Neural cell (in vitro differentiated cells): Measurements from ENCODE around the gene NEDD9. TPM values are rescaled to one million over a fixed set of nuclear protein-coding genes. Genes with fewer than 3 reads are reported as not detected.

Experiments used
- H2AFZ ChIP-seq: fragments of 200-600, 300-800 bp; sonication (generic), shearing (Covaris generic); 2 replicates; pipeline ENCODE4 v1.6.0; 2014; ENCODE audit warnings: low read depth, mild to moderate bottlenecking, antibody characterized with exemption, low read length, moderate library complexity
- H3F3A ChIP-seq: fragments of 200-600 bp; shearing (Covaris generic); 2 replicates; pipeline ENCODE4 v1.6.1; 2016; ENCODE audit warnings: mild to moderate bottlenecking, moderate library complexity, mixed read lengths, antibody characterized with exemption, low read length; ENCODE audit not compliant: insufficient read depth, poor library complexity, severe bottlenecking
- H3K27ac ChIP-seq: fragments of 200-600, 300-800 bp; sonication (generic), shearing (Covaris generic); 2 replicates; pipeline ENCODE4 v1.5.1; 2014; ENCODE audit warnings: mild to moderate bottlenecking, low read length, moderate library complexity
- H3K27me3 ChIP-seq: fragments of 300-800, 200-600 bp; sonication (generic), shearing (Covaris generic); 2 replicates; pipeline ENCODE4 v1.6.0; 2014; ENCODE audit warnings: mild to moderate bottlenecking, low read depth, low read length, moderate library complexity; ENCODE audit not compliant: insufficient read depth
- H3K36me3 ChIP-seq: fragments of 300-800, 200-600 bp; sonication (generic), shearing (Covaris generic); 2 replicates; pipeline ENCODE4 v1.5.1; 2014; ENCODE audit warnings: mild to moderate bottlenecking, antibody characterized with exemption, low read length, moderate library complexity; ENCODE audit not compliant: insufficient read depth
- H3K4me2 ChIP-seq: fragments of 300-800, 200-600 bp; sonication (generic), shearing (Covaris generic); 2 replicates; pipeline ENCODE4 v1.6.0; 2014; ENCODE audit warnings: mild to moderate bottlenecking, low read length
- H3K4me3 ChIP-seq: fragments of 300-800, 200-600 bp; sonication (generic), shearing (Covaris generic); 2 replicates; pipeline ENCODE4 v1.5.1; 2014; ENCODE audit warnings: mild to moderate bottlenecking, low read length, moderate library complexity
- H3K79me2 ChIP-seq: fragments of 200-600 bp; shearing (Covaris generic); replicated peaks from 2 replicates; pipeline ENCODE4 v1.6.0; 2014; ENCODE audit warnings: mild to moderate bottlenecking, low read length, moderate library complexity; ENCODE audit not compliant: insufficient read depth
- H3K9ac ChIP-seq: fragments of 300-800, 200-600 bp; sonication (generic), shearing (Covaris generic); 2 replicates; pipeline ENCODE4 v1.6.1; 2016; ENCODE audit warnings: mild to moderate bottlenecking, low read length, mixed read lengths
- H3K9me2 ChIP-seq: fragments of 200-600 bp; shearing (Covaris generic); 2 replicates; pipeline ENCODE4 v1.6.1; 2016; ENCODE audit warnings: mild to moderate bottlenecking, low read length, mixed read lengths; ENCODE audit not compliant: insufficient read depth
- H3K9me3 ChIP-seq: fragments of 200-600, 300-800 bp; sonication (generic), shearing (Covaris generic); 2 replicates; pipeline ENCODE4 v1.6.1; 2016; ENCODE audit warnings: mild to moderate bottlenecking, mixed run types, low read length, moderate library complexity, mixed read lengths
- H4K20me1 ChIP-seq: fragments of 200-600 bp; shearing (Covaris generic); 2 replicates; pipeline ENCODE4 v1.6.1; 2016; ENCODE audit warnings: mild to moderate bottlenecking, mixed run types; ENCODE audit not compliant: insufficient read depth
- EP300 ChIP-seq: fragments of 450-650 bp; conservative IDR thresholded peaks from 2 replicates; pipeline ENCODE4 v1.6.1; 2014; ENCODE audit warnings: antibody characterized with exemption, mild to moderate bottlenecking, moderate library complexity; ENCODE audit not compliant: poor library complexity, severe bottlenecking
- EZH2 ChIP-seq: fragments of 200-600, 300-800 bp; shearing (Covaris generic), sonication (generic); IDR thresholded peaks from 2 replicates; pipeline ENCODE4 v1.6.1; 2014; ENCODE audit warnings: antibody characterized with exemption, low read length, borderline replicate concordance, mild to moderate bottlenecking; ENCODE audit not compliant: insufficient read depth, poor library complexity, severe bottlenecking
- MXI1 ChIP-seq: fragments of 450-650 bp; conservative IDR thresholded peaks from 2 replicates; pipeline ENCODE4 v1.6.1; 2014; ENCODE audit warnings: antibody characterized with exemption, mild to moderate bottlenecking; ENCODE audit not compliant: poor library complexity, severe bottlenecking
- POLR2AphosphoS5 ChIP-seq: IDR thresholded peaks from 2 replicates; pipeline ENCODE4 v1.6.1; 2012
- RAD21 ChIP-seq: fragments of 450-650 bp; conservative IDR thresholded peaks from 2 replicates; pipeline ENCODE4 v1.6.1; 2014; ENCODE audit warnings: antibody characterized with exemption, mild to moderate bottlenecking, moderate library complexity
- SMC3 ChIP-seq: fragments of 450-650 bp; conservative IDR thresholded peaks from 2 replicates; pipeline ENCODE4 v1.6.1; 2014; ENCODE audit warnings: antibody characterized with exemption, mild to moderate bottlenecking, moderate library complexity; ENCODE audit not compliant: poor library complexity
- TAF1 ChIP-seq: IDR thresholded peaks from 2 replicates; pipeline ENCODE4 v1.6.1; 2012; ENCODE audit warnings: low read depth
- polyA plus RNA-seq: library from polyadenylated mRNA; depleted of rRNA; stranded (reverse); fragments of >200 nt; gene quantifications from 2 replicates; pipeline ENCODE4 v1.2.3, GENCODE V29; 2014
- TF ChIP-seq, protein P1 (sequence below): IDR thresholded peaks from 2 replicates; pipeline ENCODE4 v1.6.1; 2012; ENCODE audit warnings: borderline replicate concordance
- TF ChIP-seq, protein P2 (sequence below): fragments of 450-650 bp; IDR thresholded peaks from 2 replicates; pipeline ENCODE4 v1.5.1; 2014; ENCODE audit warnings: antibody characterized with exemption, mild to moderate bottlenecking, moderate library complexity; ENCODE audit not compliant: poor library complexity, severe bottlenecking

Gene NEDD9
- polyA plus RNA-seq, 1 donor from 2014 or later = 0.11 TPM

DNA sequence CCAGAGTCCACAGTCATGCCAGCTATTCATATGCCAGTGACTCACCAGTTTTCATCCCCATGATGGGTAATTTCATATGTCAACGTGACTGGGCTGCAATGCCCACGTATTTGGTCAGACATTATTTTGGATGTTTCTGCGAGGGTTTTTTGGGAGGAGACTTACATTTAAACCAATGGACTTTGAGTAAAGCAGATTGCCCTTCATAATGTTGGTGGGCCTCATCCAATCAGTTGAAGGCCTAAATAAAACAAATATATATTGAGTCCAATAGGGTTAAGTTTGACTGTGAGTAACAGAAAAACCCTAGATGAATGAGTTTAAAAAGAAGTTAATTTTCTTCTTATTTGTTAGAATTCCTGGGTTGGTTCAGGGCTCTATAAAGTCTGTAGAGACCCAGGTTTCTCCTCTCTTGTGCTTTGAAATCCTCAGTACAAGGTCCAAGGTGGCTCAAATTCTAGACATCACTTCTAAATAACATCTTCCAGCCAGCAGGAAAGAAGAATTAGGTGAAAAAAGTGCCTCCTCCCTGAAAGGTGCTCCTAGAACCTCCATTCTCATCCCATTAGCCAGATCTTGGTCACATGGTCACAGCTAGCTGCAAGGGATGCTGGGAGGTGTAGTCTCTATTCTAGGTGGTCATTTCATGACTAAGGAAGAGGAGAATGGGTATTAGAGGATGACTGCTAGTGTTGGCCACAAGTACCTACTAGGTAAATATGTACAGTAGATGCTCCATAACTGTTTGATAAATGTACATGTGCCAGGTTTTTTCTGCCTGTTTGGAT, 16.7 kb upstream of the NEDD9 start:
- no peaks in the 10 kb centered on the region for H3K9me2 ChIP-seq
- H3K36me3 ChIP-seq = no peaks in the 10 kb centered on the region
- TF ChIP-seq RAD21 = no peak
- TF ChIP-seq TAF1 = no peak
- TF ChIP-seq EZH2 = no peak
- no peak for TF ChIP-seq SMC3
- no peak for TF ChIP-seq POLR2AphosphoS5
- TF ChIP-seq EP300 = no peak
- TF ChIP-seq, protein P1, sequence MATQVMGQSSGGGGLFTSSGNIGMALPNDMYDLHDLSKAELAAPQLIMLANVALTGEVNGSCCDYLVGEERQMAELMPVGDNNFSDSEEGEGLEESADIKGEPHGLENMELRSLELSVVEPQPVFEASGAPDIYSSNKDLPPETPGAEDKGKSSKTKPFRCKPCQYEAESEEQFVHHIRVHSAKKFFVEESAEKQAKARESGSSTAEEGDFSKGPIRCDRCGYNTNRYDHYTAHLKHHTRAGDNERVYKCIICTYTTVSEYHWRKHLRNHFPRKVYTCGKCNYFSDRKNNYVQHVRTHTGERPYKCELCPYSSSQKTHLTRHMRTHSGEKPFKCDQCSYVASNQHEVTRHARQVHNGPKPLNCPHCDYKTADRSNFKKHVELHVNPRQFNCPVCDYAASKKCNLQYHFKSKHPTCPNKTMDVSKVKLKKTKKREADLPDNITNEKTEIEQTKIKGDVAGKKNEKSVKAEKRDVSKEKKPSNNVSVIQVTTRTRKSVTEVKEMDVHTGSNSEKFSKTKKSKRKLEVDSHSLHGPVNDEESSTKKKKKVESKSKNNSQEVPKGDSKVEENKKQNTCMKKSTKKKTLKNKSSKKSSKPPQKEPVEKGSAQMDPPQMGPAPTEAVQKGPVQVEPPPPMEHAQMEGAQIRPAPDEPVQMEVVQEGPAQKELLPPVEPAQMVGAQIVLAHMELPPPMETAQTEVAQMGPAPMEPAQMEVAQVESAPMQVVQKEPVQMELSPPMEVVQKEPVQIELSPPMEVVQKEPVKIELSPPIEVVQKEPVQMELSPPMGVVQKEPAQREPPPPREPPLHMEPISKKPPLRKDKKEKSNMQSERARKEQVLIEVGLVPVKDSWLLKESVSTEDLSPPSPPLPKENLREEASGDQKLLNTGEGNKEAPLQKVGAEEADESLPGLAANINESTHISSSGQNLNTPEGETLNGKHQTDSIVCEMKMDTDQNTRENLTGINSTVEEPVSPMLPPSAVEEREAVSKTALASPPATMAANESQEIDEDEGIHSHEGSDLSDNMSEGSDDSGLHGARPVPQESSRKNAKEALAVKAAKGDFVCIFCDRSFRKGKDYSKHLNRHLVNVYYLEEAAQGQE = no peak
- TF ChIP-seq, protein P2, sequence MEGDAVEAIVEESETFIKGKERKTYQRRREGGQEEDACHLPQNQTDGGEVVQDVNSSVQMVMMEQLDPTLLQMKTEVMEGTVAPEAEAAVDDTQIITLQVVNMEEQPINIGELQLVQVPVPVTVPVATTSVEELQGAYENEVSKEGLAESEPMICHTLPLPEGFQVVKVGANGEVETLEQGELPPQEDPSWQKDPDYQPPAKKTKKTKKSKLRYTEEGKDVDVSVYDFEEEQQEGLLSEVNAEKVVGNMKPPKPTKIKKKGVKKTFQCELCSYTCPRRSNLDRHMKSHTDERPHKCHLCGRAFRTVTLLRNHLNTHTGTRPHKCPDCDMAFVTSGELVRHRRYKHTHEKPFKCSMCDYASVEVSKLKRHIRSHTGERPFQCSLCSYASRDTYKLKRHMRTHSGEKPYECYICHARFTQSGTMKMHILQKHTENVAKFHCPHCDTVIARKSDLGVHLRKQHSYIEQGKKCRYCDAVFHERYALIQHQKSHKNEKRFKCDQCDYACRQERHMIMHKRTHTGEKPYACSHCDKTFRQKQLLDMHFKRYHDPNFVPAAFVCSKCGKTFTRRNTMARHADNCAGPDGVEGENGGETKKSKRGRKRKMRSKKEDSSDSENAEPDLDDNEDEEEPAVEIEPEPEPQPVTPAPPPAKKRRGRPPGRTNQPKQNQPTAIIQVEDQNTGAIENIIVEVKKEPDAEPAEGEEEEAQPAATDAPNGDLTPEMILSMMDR = no peak
- H3K4me3 ChIP-seq = no peak overlapping the region
- no peaks in the 10 kb centered on the region for H3F3A ChIP-seq
- no peak overlapping the region for H3K27ac ChIP-seq
- H3K4me2 ChIP-seq = no peak overlapping the region
- no peaks in the 10 kb centered on the region for H3K79me2 ChIP-seq
- no peaks in the 10 kb centered on the region for H4K20me1 ChIP-seq
- no peak overlapping the region for H3K9ac ChIP-seq
- H3K9me3 ChIP-seq = no peaks in the 10 kb centered on the region
- no peaks in the 10 kb centered on the region for H3K27me3 ChIP-seq
- H2AFZ ChIP-seq = no peak overlapping the region

DNA sequence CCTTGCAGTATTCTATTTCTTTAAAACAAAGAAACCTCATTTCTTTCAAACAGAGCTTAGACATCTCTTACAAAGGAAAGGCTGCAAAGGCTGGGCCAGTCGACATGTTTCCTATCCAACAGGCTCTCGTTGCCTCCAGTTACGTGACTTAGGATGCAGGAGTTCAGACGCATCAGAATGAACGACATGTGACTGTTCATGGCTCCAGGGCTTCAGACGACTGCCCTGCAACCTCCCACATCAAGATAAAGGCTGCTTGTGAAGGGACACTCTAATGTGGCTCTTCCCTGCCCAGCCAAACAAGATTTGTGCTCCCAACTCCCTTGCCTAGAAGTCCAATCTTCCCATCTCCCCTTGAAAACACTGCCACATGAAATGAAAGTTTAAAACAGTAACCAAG, 14.3 kb upstream of the NEDD9 start:
- Histone ChIP-seq H3K9ac (no peak overlapping the region), H3K9me3 (no peaks in the 10 kb centered on the region), H3K27me3 (no peaks in the 10 kb centered on the region), H3K27ac (no peak overlapping the region), H3K4me3 (no peak overlapping the region), H3K36me3 (no peaks in the 10 kb centered on the region), H3F3A (no peaks in the 10 kb centered on the region), H3K79me2 (no peaks in the 10 kb centered on the region), H3K4me2 (no peak overlapping the region), H2AFZ (no peak overlapping the region), H3K9me2 (no peaks in the 10 kb centered on the region), H4K20me1 (no peaks in the 10 kb centered on the region)
- TF ChIP-seq MXI1 = no peak
- TF ChIP-seq RAD21 = no peak
- no peak for TF ChIP-seq SMC3
- TF ChIP-seq TAF1 = no peak
- no peak for TF ChIP-seq EP300
- TF ChIP-seq, protein P2 = no peak
